Fibroblast of pulmonary artery (primary cell): ENCODE results near the gene TNIK.

Source experiments
- DNase-seq: peaks from one replicate; pipeline ENCODE4 v3.0.0-alpha.2; 2010; ENCODE audit warnings: low read depth
- H3K4me3 ChIP-seq: replicated peaks from 2 replicates; pipeline ENCODE4 v1.5.1; 2011; ENCODE audit warnings: low read depth, mild to moderate bottlenecking, control low read depth, low read length, moderate library complexity
- CTCF ChIP-seq: IDR thresholded peaks from 2 replicates; pipeline ENCODE4 v1.5.1; 2011; ENCODE audit warnings: mild to moderate bottlenecking, control low read depth, low read length, inconsistent platforms; ENCODE audit errors: missing control alignments

TNIK gene

GRCh38 chr3:171503817-171504216 is 43.6 kb upstream of the TNIK start:
- H3K4me3 ChIP-seq: no peak overlapping the region
- TF ChIP-seq CTCF: no peak
- no peak for DNase-seq

GRCh38 chr3:171498921-171499320 is 38.7 kb upstream of the TNIK start:
- H3K4me3 ChIP-seq: no peak overlapping the region
- no peak for TF ChIP-seq CTCF
- DNase-seq: no peak

GRCh38 chr3:171497468-171497867 is 37.3 kb upstream of the TNIK start:
- no peak overlapping the region for H3K4me3 ChIP-seq
- no peak for DNase-seq
- TF ChIP-seq CTCF: no peak

GRCh38 chr3:171495413-171495812 is 35.2 kb upstream of the TNIK start:
- TF ChIP-seq CTCF: no peak
- no peak for DNase-seq
- H3K4me3 ChIP-seq: no peak overlapping the region

- H3K4me3 ChIP-seq: no peak overlapping the region
- TF ChIP-seq CTCF: no peak
- no peak for DNase-seq
These were observed 34.4 kb upstream of the TNIK start for GRCh38 chr3:171494457-171495109.

- DNase-seq: no peak
- TF ChIP-seq CTCF: no peak
- no peak overlapping the region for H3K4me3 ChIP-seq
These were observed 31.2 kb upstream of the TNIK start for GRCh38 chr3:171491361-171491760.

GRCh38 chr3:171490901-171491300 is 30.7 kb upstream of the TNIK start:
- no peak overlapping the region for H3K4me3 ChIP-seq
- no peak for TF ChIP-seq CTCF
- DNase-seq: no peak
